Measurements from ENCODE around the gene TRAF4. TPM values are rescaled to one million over a fixed set of nuclear protein-coding genes. Genes with fewer than 3 reads are reported as not detected.

The TRAF4 gene
- total RNA-seq, 4 donors from 2014 or later, result 3.4 to 10.8 (median 4.7) TPM

GRCh38 chr17:28726627-28727491 is 17.0 kb upstream of the TRAF4 start:
- TF ChIP-seq POLR2A (IDR thresholded peaks at IDR 0.05) (no peak), EP300 (IDR thresholded peaks at IDR 0.05) (no peak), POLR2AphosphoS5 (IDR thresholded peaks at IDR 0.05) (peak; percentile 52)
- TF ChIP-seq, protein P1, sequence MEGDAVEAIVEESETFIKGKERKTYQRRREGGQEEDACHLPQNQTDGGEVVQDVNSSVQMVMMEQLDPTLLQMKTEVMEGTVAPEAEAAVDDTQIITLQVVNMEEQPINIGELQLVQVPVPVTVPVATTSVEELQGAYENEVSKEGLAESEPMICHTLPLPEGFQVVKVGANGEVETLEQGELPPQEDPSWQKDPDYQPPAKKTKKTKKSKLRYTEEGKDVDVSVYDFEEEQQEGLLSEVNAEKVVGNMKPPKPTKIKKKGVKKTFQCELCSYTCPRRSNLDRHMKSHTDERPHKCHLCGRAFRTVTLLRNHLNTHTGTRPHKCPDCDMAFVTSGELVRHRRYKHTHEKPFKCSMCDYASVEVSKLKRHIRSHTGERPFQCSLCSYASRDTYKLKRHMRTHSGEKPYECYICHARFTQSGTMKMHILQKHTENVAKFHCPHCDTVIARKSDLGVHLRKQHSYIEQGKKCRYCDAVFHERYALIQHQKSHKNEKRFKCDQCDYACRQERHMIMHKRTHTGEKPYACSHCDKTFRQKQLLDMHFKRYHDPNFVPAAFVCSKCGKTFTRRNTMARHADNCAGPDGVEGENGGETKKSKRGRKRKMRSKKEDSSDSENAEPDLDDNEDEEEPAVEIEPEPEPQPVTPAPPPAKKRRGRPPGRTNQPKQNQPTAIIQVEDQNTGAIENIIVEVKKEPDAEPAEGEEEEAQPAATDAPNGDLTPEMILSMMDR (IDR thresholded peaks at IDR 0.05), result peak in 3 of 4 experiments; percentile 99 to 100 (median 99)
- Histone ChIP-seq H3K4me3 (peak overlapping the region; percentile 47 to 79), H3K27ac (peak overlapping the region in 3 of 4 donors; percentile 95 to 100 (median 97)), H3K9me3 (no peaks in the 10 kb centered on the region), H3K36me3 (peaks cover 0 to 32% of the 10 kb centered on the region in 2 donors), H3K27me3 (no peaks in the 10 kb centered on the region), H3K4me1 (peaks cover 0 to 60% (median 21%) of the 10 kb centered on the region in 3 donors)
- 0% methylated on average over 7 to 14 of the region's 57 CpGs for WGBS, 2 donors (ENCODE audit: low coverage in 1 of 2)
- peak; percentile 79 for ATAC-seq

DNA sequence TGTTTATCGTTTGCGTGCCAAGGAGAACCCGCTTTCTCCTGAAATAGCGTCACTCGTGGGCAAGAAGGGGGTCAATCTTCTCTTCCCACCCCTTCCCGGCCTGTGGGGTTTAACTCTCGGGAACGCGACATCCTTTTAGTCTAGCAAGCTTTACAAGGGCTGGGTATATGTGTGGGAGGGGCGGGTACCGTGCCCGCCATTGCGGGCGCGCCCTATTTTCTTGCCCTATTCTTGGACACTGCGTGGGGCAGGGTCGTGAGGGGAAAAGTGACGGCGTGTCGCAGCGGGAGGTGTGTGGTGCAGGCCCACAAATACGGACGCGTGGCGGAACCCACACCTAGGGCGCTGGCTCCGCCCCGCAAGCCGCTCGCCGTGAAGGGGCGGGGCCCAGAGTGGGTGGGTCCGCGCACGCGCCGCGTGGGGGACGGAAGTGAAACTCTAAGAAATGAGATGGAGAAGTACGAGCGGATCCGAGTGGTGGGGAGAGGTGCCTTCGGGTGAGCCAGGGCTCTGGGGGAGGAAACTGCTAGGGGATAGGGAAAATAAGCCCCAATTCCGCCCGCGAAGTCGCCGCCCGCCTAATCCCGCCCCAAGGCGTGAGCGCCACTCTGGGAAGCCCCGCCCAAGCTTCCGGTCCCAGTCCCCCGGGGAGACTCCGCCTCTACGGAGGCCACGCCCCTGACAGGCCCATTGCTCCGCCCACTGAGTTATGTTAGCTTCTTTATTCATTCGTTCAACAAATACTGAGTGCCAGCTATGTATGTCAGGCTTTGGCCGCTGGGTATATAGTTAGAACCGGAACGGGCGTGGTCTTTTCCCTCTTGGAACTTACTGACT is 15.2 kb upstream of the TRAF4 start, which contains the start of gene NEK8:
Gene NEK8 (plus strand): TSS at position 425 of the 837 bp plus-strand sequence. CDS start 26 bp downstream, at position 451.
- Histone ChIP-seq H3K36me3 (peaks cover 0 to 14% of the 10 kb centered on the region in 2 donors), H3K27ac (peak within 1 kb of the TSS; percentile 50 to 100 (median 96)), H3K4me1 (peaks cover 0 to 43% (median 18%) of the 10 kb centered on the region in 3 donors), H3K27me3 (no peaks in the 10 kb centered on the region), H3K4me3 (peak within 1 kb of the TSS; percentile 47 to 79), H3K9me3 (no peaks in the 10 kb centered on the region)
- 0 to 1% methylated on average over 5 to 25 of the region's 64 CpGs for WGBS, 2 donors (ENCODE audit: low coverage in 1 of 2)
- TF ChIP-seq POLR2AphosphoS5 (IDR thresholded peaks at IDR 0.05), result peak; percentile 50
- peak; percentile 33 to 64 for TF ChIP-seq POLR2A (IDR thresholded peaks at IDR 0.05)
- no peak for TF ChIP-seq EP300 (IDR thresholded peaks at IDR 0.05)
- TF ChIP-seq, protein P1 (IDR thresholded peaks at IDR 0.05), result peak in 1 of 4 experiments; percentile 14
- ATAC-seq, result peak; percentile 76

DNA sequence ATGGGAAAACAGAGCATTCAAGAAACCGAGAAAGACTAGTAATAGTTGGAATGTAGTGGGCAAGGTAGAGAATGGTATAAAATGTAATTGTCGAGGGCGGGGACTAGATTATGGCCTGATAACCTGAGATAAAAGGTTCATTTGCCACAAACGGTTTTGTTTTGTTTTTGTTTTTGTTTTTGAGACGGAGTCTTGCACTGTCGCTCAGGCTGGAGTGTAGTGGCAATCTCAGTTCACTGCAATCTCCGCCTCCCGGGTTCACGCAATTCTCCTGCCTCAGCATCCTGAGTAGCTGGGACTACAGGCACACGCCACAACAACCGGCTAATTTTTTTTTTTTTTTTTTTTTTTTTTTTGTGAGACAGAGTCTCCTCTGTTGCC is 13.9 kb upstream of the TRAF4 start:
- H3K9me3 ChIP-seq, result no peaks in the 10 kb centered on the region
- H3K4me3 ChIP-seq, result no peak overlapping the region
- no peak for ATAC-seq
- H3K27ac ChIP-seq, result no peak overlapping the region
- no peaks in the 10 kb centered on the region for H3K27me3 ChIP-seq
- WGBS, 2 donors (ENCODE audit: low coverage in 1 of 2), result 81 to 84% methylated on average over 10 to 11 of the region's 11 CpGs
- H3K4me1 ChIP-seq, result peaks cover 0 to 39% (median 18%) of the 10 kb centered on the region in 3 donors
- no peak for TF ChIP-seq POLR2AphosphoS5 (IDR thresholded peaks at IDR 0.05)
- TF ChIP-seq, protein P1 (IDR thresholded peaks at IDR 0.05), result no peak
- TF ChIP-seq POLR2A (IDR thresholded peaks at IDR 0.05), result no peak
- no peak for TF ChIP-seq EP300 (IDR thresholded peaks at IDR 0.05)
- peaks cover 0 to under 1% of the 10 kb centered on the region in 2 donors for H3K36me3 ChIP-seq

GRCh38 chr17:28733346-28733745 is 10.5 kb upstream of the TRAF4 start:
- ATAC-seq, result no peak
- TF ChIP-seq POLR2AphosphoS5 (IDR thresholded peaks at IDR 0.05) (no peak), POLR2A (IDR thresholded peaks at IDR 0.05) (no peak), EP300 (IDR thresholded peaks at IDR 0.05) (no peak)
- TF ChIP-seq, protein P1 (IDR thresholded peaks at IDR 0.05), result no peak
- Histone ChIP-seq H3K4me3 (no peak overlapping the region), H3K9me3 (no peaks in the 10 kb centered on the region), H3K27me3 (no peaks in the 10 kb centered on the region), H3K27ac (no peak overlapping the region), H3K36me3 (no peaks in the 10 kb centered on the region), H3K4me1 (peaks cover 0 to 7% (median 0%) of the 10 kb centered on the region in 3 donors)
- 71 to 92% methylated on average over 1 of the region's 1 CpG for WGBS, 2 donors (ENCODE audit: low coverage in 1 of 2)
